Chondrocyte (in vitro differentiated cells): ENCODE data around the gene MYO18B. TPM values are rescaled to one million over a fixed set of nuclear protein-coding genes. Genes with fewer than 3 reads are reported as not detected.

Experiments
- DNase-seq: peaks from one replicate; pipeline ENCODE4 v3.0.0; 2021; ENCODE audit warnings: mixed read lengths, low spot score
- H3K27ac Mint-ChIP-seq: one replicate; pipeline ENCODE4 v1.8.0; 2021; ENCODE audit warnings: mild to moderate bottlenecking, moderate library complexity, mixed read lengths; ENCODE audit not compliant: unreplicated experiment
- H3K27me3 Mint-ChIP-seq: 2 replicates; pipeline ENCODE4 v1.8.0; 2021; ENCODE audit warnings: low read depth, mixed read lengths
- H3K36me3 Mint-ChIP-seq: 2 replicates; pipeline ENCODE4 v1.8.0; 2021; ENCODE audit warnings: low read depth, mixed read lengths
- H3K4me1 Mint-ChIP-seq: 2 replicates; pipeline ENCODE4 v1.8.0; 2021; ENCODE audit warnings: low read depth, mild to moderate bottlenecking, mixed read lengths
- H3K4me3 Mint-ChIP-seq: one replicate; pipeline ENCODE4 v1.8.0; 2021; ENCODE audit warnings: mild to moderate bottlenecking, moderate library complexity, mixed read lengths; ENCODE audit not compliant: unreplicated experiment
- H3K9me3 Mint-ChIP-seq: 2 replicates; pipeline ENCODE4 v1.8.0; 2021; ENCODE audit warnings: low read depth, mixed read lengths
- total RNA-seq: library from RNA; stranded (reverse); gene quantifications from 3 replicates; pipeline ENCODE4 v1.2.1, GENCODE V29; 2021
- TF ChIP-seq, protein P1 (sequence below): fragments of 200-600 bp; sonication (generic); IDR thresholded peaks from 2 replicates; pipeline ENCODE4 v1.5.0; 2021; ENCODE audit warnings: antibody characterized with exemption, mild to moderate bottlenecking, moderate library complexity

Gene MYO18B
- total RNA-seq, 1 donor from 2014 or later = 0.20 TPM

GRCh38 chr22:25766418-25766817 lies 24.4 kb downstream of the MYO18B start:
- DNase-seq = no peak
- peaks cover 9% of the 10 kb centered on the region for H3K36me3 Mint-ChIP-seq
- H3K4me1 Mint-ChIP-seq = peaks cover 13% of the 10 kb centered on the region
- peaks cover 20% of the 10 kb centered on the region for H3K9me3 Mint-ChIP-seq
- H3K27ac Mint-ChIP-seq = no peak overlapping the region
- TF ChIP-seq, protein P1, sequence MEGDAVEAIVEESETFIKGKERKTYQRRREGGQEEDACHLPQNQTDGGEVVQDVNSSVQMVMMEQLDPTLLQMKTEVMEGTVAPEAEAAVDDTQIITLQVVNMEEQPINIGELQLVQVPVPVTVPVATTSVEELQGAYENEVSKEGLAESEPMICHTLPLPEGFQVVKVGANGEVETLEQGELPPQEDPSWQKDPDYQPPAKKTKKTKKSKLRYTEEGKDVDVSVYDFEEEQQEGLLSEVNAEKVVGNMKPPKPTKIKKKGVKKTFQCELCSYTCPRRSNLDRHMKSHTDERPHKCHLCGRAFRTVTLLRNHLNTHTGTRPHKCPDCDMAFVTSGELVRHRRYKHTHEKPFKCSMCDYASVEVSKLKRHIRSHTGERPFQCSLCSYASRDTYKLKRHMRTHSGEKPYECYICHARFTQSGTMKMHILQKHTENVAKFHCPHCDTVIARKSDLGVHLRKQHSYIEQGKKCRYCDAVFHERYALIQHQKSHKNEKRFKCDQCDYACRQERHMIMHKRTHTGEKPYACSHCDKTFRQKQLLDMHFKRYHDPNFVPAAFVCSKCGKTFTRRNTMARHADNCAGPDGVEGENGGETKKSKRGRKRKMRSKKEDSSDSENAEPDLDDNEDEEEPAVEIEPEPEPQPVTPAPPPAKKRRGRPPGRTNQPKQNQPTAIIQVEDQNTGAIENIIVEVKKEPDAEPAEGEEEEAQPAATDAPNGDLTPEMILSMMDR = no peak
- H3K27me3 Mint-ChIP-seq = peaks cover 10% of the 10 kb centered on the region
- no peak overlapping the region for H3K4me3 Mint-ChIP-seq

DNA sequence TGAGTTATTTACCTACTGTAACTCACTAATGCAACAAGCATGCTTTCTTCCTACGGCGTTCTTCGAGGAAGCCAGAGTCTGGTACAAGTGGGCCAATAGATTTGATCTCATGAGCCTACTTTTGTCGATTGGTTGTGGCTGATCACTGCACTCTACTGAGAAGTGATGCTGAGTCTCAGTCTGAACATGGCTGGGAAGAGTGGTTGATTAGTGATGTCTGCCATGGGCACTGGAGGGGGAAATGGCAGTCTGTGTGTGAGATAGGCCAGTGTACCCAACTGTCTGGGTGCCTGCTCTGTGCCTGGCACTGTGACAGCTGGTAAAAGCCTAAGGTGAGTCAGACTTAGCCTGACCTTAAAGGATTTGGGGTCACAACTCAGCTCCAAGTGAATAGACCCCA lies 28.3 kb downstream of the MYO18B start:
- Mint-ChIP-seq H3K27me3 (peaks cover 11% of the 10 kb centered on the region), H3K4me1 (peaks cover 4% of the 10 kb centered on the region), H3K27ac (no peak overlapping the region), H3K4me3 (no peak overlapping the region), H3K36me3 (peaks cover 9% of the 10 kb centered on the region), H3K9me3 (peaks cover 20% of the 10 kb centered on the region)
- DNase-seq = no peak
- TF ChIP-seq, protein P1 = no peak

GRCh38 chr22:25772288-25772687 lies 30.3 kb downstream of the MYO18B start:
- Mint-ChIP-seq H3K27me3 (peaks cover 11% of the 10 kb centered on the region), H3K36me3 (no peaks in the 10 kb centered on the region), H3K27ac (no peak overlapping the region), H3K4me3 (no peak overlapping the region), H3K4me1 (peaks cover 4% of the 10 kb centered on the region), H3K9me3 (peaks cover 3% of the 10 kb centered on the region)
- TF ChIP-seq, protein P1 = no peak
- no peak for DNase-seq

- H3K27me3 Mint-ChIP-seq = peaks cover 3% of the 10 kb centered on the region
These were observed 32.6 kb downstream of the MYO18B start for GRCh38 chr22:25774575-25775026.

GRCh38 chr22:25775531-25775930 lies 33.5 kb downstream of the MYO18B start:
- no peak for DNase-seq
- H3K27me3 Mint-ChIP-seq = peaks cover 1% of the 10 kb centered on the region

More at GRCh38 chr22:25774575-25775026, 32.6 kb downstream of the MYO18B start:
- Mint-ChIP-seq H3K36me3 (no peaks in the 10 kb centered on the region), H3K4me1 (peaks cover 4% of the 10 kb centered on the region), H3K9me3 (no peaks in the 10 kb centered on the region), H3K4me3 (no peak overlapping the region), H3K27ac (no peak overlapping the region)
- TF ChIP-seq, protein P1 = peak; percentile 75
- DNase-seq = no peak

More at GRCh38 chr22:25775531-25775930, 33.5 kb downstream of the MYO18B start:
- no peaks in the 10 kb centered on the region for H3K36me3 Mint-ChIP-seq
- H3K27ac Mint-ChIP-seq = no peak overlapping the region
- peaks cover 4% of the 10 kb centered on the region for H3K4me1 Mint-ChIP-seq
- H3K4me3 Mint-ChIP-seq = no peak overlapping the region
- H3K9me3 Mint-ChIP-seq = no peaks in the 10 kb centered on the region
- TF ChIP-seq, protein P1 = no peak
